ENCODE measurements around the gene WBP1.
A peak's percentile ranks its signal among the peaks of the same experiment; 100 is the strongest.

WBP1 gene

GRCh38 chr2:74458132-74458937 is at the start of gene WBP1:
WBP1 (plus strand) TSS chr2:74458438; CDS start chr2:74458603, 165 bp downstream.
- peak; percentile 96 to 100 (median 100) for DNase-seq

GRCh38 chr2:74413001-74413698 is 45.1 kb upstream of the WBP1 start:
- DNase-seq, result no peak

GRCh38 chr2:74414441-74414840 is 43.8 kb upstream of the WBP1 start:
- DNase-seq, result no peak

- no peak for DNase-seq
These were observed 43.1 kb upstream of the WBP1 start for GRCh38 chr2:74414881-74415761.

- DNase-seq, result no peak
These were observed 42.4 kb upstream of the WBP1 start for GRCh38 chr2:74415762-74416395.

GRCh38 chr2:74416778-74417177 is 41.5 kb upstream of the WBP1 start:
- no peak for DNase-seq

GRCh38 chr2:74417197-74417596 is 41.0 kb upstream of the WBP1 start:
- DNase-seq, result no peak

GRCh38 chr2:74417763-74418162 is 40.5 kb upstream of the WBP1 start:
- DNase-seq, result no peak

- no peak for DNase-seq
These were observed 39.9 kb upstream of the WBP1 start for GRCh38 chr2:74418312-74418711.

GRCh38 chr2:74419345-74419744 is 38.9 kb upstream of the WBP1 start:
- no peak for DNase-seq

GRCh38 chr2:74420006-74420405 is 38.2 kb upstream of the WBP1 start:
- no peak for DNase-seq

- DNase-seq, result peak in 2 of 3 experiments; percentile 68
These were observed 37.7 kb upstream of the WBP1 start for GRCh38 chr2:74420443-74421103.

GRCh38 chr2:74421221-74421870 is 36.9 kb upstream of the WBP1 start, which contains the start of the genes C2orf81 and WDR54:
C2orf81 (minus strand) TSS chr2:74421619; CDS start chr2:74421560, 59 bp downstream.
WDR54 (plus strand) TSS chr2:74421730; CDS start chr2:74422154, 424 bp downstream.
- peak; percentile 87 to 99 (median 99) for DNase-seq

- no peak for DNase-seq
These were observed 34.8 kb upstream of the WBP1 start for GRCh38 chr2:74423231-74424095.

GRCh38 chr2:74424139-74424992 is 33.9 kb upstream of the WBP1 start:
- DNase-seq, result no peak

- DNase-seq, result no peak
These were observed 33.2 kb upstream of the WBP1 start for GRCh38 chr2:74424995-74425406.

- no peak for DNase-seq
These were observed 32.7 kb upstream of the WBP1 start for GRCh38 chr2:74425523-74425922.

GRCh38 chr2:74426181-74426758 is 32.0 kb upstream of the WBP1 start:
- no peak for DNase-seq

- no peak for DNase-seq
These were observed 30.7 kb upstream of the WBP1 start for GRCh38 chr2:74427551-74427950.
